ENCODE measurements around the gene PHLDB3. TPM values are rescaled to one million over a fixed set of nuclear protein-coding genes. Genes with fewer than 3 reads are reported as not detected.

Gene PHLDB3
- total and polyA plus RNA-seq, 2 of the 13 experiments (the other 11 are each of a cell fraction or from before 2014, with no cell fraction given) = 11.3 to 14.5 TPM

GRCh38 chr19:43546581-43546980, 42.0 kb upstream of the PHLDB3 start (continued):
- TF ChIP-seq, protein P1, sequence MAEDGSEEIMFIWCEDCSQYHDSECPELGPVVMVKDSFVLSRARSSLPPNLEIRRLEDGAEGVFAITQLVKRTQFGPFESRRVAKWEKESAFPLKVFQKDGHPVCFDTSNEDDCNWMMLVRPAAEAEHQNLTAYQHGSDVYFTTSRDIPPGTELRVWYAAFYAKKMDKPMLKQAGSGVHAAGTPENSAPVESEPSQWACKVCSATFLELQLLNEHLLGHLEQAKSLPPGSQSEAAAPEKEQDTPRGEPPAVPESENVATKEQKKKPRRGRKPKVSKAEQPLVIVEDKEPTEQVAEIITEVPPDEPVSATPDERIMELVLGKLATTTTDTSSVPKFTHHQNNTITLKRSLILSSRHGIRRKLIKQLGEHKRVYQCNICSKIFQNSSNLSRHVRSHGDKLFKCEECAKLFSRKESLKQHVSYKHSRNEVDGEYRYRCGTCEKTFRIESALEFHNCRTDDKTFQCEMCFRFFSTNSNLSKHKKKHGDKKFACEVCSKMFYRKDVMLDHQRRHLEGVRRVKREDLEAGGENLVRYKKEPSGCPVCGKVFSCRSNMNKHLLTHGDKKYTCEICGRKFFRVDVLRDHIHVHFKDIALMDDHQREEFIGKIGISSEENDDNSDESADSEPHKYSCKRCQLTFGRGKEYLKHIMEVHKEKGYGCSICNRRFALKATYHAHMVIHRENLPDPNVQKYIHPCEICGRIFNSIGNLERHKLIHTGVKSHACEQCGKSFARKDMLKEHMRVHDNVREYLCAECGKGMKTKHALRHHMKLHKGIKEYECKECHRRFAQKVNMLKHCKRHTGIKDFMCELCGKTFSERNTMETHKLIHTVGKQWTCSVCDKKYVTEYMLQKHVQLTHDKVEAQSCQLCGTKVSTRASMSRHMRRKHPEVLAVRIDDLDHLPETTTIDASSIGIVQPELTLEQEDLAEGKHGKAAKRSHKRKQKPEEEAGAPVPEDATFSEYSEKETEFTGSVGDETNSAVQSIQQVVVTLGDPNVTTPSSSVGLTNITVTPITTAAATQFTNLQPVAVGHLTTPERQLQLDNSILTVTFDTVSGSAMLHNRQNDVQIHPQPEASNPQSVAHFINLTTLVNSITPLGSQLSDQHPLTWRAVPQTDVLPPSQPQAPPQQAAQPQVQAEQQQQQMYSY (CRISPR knock-in tag; IDR thresholded peaks at IDR 0.05) = no peak
- TF ChIP-seq ZNF619 (CRISPR knock-in tag; IDR thresholded peaks at IDR 0.05) = no peak
- TF ChIP-seq DNMT1 (CRISPR knock-in tag; IDR thresholded peaks at IDR 0.05) = no peak

DNA sequence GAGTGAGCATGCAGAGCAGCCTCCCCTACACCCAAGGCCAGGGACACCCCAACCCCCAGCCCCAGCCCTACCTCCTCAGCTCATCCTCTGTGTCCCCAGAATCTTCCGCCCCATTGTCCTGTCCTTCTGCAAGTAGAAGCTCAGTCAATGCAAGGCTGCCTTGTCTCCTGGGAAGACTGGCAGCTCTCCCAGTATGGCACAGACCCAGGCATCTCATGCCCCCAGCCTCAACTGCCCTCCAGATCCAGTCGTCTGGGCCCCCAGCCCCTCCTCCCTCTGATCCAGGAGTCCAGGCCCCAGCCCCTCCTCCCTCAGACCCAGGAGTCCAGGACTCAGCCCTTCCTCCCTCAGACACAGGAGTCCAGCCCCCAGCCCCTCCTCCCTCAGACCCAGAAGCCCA, 41.4 kb upstream of the PHLDB3 start:
- Histone ChIP-seq H3K4me2 (ENCODE audit: low read depth, low read length) (no peak overlapping the region), H3K9me3 (ENCODE audit: low read length) (no peaks in the 10 kb centered on the region), H3K4me3 (replicated peaks in 1 of 3; ENCODE audit: insufficient read depth in 1 of 3, low read depth in 2 of 3, low read length in 3 of 3) (no peak overlapping the region), H3K27me3 (ENCODE audit: control insufficient read depth in 1 of 2, insufficient read depth in 2 of 2, low read length in 2 of 2) (no peaks in the 10 kb centered on the region), H3K27ac (ENCODE audit: extremely low read length, insufficient read depth, low read length) (no peak overlapping the region), H3K79me2 (ENCODE audit: insufficient read depth, low read length) (no peaks in the 10 kb centered on the region), H3K9ac (ENCODE audit: insufficient read depth, low read depth, low read length) (no peak overlapping the region), H3K36me3 (replicated peaks in 1 of 2; ENCODE audit: control insufficient read depth in 1 of 2, insufficient read depth in 2 of 2, low read length in 2 of 2) (peaks cover 13 to 34% of the 10 kb centered on the region in 2 experiments; a peak in 4 of 5 replicates), H2AFZ (ENCODE audit: low read length) (no peak overlapping the region), H3K4me1 (ENCODE audit: insufficient read depth, low read length) (peaks cover 6% of the 10 kb centered on the region; the same call in 1 of the 2 replicates), H4K20me1 (ENCODE audit: insufficient read depth, low read length) (no peaks in the 10 kb centered on the region)
- TF ChIP-seq HES4 (CRISPR knock-in tag; IDR thresholded peaks at IDR 0.05; ENCODE audit: borderline replicate concordance) (no peak), MZF1 (CRISPR knock-in tag; IDR thresholded peaks at IDR 0.05; ENCODE audit: borderline replicate concordance) (no peak), RXRA (CRISPR knock-in tag; IDR thresholded peaks at IDR 0.05) (no peak), ZNF274 (CRISPR knock-in tag; IDR thresholded peaks at IDR 0.05) (no peak), ZNF138 (CRISPR knock-in tag; IDR thresholded peaks at IDR 0.05; ENCODE audit: low read depth) (no peak), MED8 (CRISPR knock-in tag; IDR thresholded peaks at IDR 0.05; ENCODE audit: insufficient replicate concordance) (no peak)
- TF ChIP-seq, protein P2, sequence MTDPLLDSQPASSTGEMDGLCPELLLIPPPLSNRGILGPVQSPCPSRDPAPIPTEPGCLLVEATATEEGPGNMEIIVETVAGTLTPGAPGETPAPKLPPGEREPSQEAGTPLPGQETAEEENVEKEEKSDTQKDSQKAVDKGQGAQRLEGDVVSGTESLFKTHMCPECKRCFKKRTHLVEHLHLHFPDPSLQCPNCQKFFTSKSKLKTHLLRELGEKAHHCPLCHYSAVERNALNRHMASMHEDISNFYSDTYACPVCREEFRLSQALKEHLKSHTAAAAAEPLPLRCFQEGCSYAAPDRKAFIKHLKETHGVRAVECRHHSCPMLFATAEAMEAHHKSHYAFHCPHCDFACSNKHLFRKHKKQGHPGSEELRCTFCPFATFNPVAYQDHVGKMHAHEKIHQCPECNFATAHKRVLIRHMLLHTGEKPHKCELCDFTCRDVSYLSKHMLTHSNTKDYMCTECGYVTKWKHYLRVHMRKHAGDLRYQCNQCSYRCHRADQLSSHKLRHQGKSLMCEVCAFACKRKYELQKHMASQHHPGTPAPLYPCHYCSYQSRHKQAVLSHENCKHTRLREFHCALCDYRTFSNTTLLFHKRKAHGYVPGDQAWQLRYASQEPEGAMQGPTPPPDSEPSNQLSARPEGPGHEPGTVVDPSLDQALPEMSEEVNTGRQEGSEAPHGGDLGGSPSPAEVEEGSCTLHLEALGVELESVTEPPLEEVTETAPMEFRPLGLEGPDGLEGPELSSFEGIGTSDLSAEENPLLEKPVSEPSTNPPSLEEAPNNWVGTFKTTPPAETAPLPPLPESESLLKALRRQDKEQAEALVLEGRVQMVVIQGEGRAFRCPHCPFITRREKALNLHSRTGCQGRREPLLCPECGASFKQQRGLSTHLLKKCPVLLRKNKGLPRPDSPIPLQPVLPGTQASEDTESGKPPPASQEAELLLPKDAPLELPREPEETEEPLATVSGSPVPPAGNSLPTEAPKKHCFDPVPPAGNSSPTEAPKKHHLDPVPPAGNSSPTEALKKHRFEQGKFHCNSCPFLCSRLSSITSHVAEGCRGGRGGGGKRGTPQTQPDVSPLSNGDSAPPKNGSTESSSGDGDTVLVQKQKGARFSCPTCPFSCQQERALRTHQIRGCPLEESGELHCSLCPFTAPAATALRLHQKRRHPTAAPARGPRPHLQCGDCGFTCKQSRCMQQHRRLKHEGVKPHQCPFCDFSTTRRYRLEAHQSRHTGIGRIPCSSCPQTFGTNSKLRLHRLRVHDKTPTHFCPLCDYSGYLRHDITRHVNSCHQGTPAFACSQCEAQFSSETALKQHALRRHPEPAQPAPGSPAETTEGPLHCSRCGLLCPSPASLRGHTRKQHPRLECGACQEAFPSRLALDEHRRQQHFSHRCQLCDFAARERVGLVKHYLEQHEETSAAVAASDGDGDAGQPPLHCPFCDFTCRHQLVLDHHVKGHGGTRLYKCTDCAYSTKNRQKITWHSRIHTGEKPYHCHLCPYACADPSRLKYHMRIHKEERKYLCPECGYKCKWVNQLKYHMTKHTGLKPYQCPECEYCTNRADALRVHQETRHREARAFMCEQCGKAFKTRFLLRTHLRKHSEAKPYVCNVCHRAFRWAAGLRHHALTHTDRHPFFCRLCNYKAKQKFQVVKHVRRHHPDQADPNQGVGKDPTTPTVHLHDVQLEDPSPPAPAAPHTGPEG (CRISPR knock-in tag; IDR thresholded peaks at IDR 0.05) = no peak
- in situ Hi-C loops (cut with HindIII; ENCODE audit: extremely low pct_ligation_motif_present, low pct_unique_long_range_greater_than_20kb) = no loop called here
- no peak for DNase-seq (ENCODE audit: low spot score)
- CTCF ChIA-PET (ENCODE audit: low intra/inter-chr PET ratio, low total read pairs) = no interaction called here
- FAIRE-seq = no peak
- POLR2A ChIA-PET = no interaction called here
- no peak for ATAC-seq
- WGBS (ENCODE audit: low lambda C conversion rate) = 86% methylated on average over 1 of the region's 2 CpGs
- BruUV-seq (replicated peaks) = no TSS peak
- intact Hi-C loops (cut with micrococcal nuclease; ENCODE audit: unreplicated experiment) = no loop called here
